ENCODE results near the gene ZNF891.
A peak's percentile ranks its signal among the peaks of the same experiment; 100 is the strongest.

ZNF891 gene

GRCh38 chr12:133135747-133136146 is 5.7 kb upstream of the ZNF891 start:
- no peak for DNase-seq (ENCODE audit: low read depth)
- TF ChIP-seq, protein P1, sequence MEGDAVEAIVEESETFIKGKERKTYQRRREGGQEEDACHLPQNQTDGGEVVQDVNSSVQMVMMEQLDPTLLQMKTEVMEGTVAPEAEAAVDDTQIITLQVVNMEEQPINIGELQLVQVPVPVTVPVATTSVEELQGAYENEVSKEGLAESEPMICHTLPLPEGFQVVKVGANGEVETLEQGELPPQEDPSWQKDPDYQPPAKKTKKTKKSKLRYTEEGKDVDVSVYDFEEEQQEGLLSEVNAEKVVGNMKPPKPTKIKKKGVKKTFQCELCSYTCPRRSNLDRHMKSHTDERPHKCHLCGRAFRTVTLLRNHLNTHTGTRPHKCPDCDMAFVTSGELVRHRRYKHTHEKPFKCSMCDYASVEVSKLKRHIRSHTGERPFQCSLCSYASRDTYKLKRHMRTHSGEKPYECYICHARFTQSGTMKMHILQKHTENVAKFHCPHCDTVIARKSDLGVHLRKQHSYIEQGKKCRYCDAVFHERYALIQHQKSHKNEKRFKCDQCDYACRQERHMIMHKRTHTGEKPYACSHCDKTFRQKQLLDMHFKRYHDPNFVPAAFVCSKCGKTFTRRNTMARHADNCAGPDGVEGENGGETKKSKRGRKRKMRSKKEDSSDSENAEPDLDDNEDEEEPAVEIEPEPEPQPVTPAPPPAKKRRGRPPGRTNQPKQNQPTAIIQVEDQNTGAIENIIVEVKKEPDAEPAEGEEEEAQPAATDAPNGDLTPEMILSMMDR (IDR thresholded peaks at IDR 0.05; ENCODE audit: low read depth, low read length, missing control alignments): no peak
- H3K4me3 ChIP-seq (ENCODE audit: low read depth, low read length): no peak overlapping the region

DNA sequence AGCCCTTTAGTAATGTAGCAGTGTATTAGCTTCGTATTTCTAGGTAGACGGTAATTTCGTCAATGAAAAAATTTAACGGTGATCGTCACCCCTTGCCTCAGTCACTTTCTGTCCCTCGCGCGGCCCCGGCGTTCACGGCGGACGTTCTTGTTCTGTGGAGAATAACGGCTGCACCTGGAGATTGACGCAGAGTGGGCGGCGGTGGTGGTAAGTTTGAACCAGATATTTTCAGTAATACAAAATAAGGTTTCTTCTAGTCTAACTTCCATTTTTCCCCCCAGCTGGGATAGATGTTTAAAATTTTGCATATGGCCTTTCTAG is 694 bp upstream of the ZNF891 start:
- H3K4me3 ChIP-seq (ENCODE audit: low read depth, low read length): peak overlapping the region; percentile 75
- TF ChIP-seq, protein P1 (IDR thresholded peaks at IDR 0.05; ENCODE audit: low read depth, low read length, missing control alignments): no peak

DNA sequence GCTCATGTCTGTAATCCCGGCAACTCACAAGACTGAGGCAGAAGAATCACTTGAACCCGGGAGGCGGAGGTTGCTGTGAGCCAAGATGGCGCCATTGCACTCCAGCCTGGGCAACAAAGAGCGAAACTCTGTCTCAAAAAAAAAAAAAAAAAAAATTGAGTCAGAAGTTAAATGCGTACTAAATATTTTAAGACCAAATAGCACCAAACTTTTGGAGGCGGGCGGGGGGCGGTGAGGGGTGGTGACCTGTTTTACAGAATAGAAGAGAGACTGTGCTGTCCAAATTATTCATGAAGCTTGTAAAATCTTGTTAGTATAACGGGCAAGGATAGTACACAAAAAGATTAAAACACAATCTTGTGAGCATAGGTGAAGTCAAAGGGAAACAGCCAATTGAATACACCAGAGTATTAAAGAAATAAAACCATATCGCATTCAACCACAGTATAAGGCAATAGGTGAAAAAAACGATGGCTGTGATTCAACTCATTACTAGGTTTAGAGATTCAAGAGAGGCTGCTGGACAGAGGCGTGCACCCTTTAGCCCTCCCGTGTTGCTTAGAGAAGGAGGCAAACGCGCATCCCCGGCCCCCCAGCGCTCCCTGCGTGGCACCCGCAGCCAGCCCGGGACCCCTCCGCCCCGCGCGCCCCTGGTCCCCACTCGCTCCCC is 571 bp downstream of the ZNF891 start:
- H3K4me3 ChIP-seq (ENCODE audit: low read depth, low read length): peak overlapping the region; percentile 75
- TF ChIP-seq, protein P1 (IDR thresholded peaks at IDR 0.05; ENCODE audit: low read depth, low read length, missing control alignments): no peak
- DNase-seq (ENCODE audit: low read depth): no peak

More for the DNA sequence above, 694 bp upstream of the ZNF891 start:
- DNase-seq (ENCODE audit: low read depth): no peak

DNA sequence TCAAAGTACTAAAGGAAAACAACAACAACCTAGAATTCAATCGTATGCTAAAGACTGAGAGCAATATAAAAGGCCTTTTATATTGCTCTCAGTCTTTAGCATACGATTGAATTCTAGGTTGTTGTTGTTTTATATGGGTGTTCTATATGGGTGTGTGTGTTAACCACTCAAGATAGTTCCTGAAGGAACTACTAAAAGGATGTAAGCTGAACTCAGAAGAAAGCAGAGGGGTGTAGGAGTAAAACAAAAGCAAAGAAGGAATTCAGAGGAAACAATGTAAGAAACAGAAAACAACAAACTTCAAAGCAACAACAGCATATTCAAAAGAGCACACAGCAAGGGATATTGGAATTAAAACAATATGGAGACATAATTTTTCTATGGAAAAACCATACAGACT is 5.4 kb downstream of the ZNF891 start:
- no peak overlapping the region for H3K4me3 ChIP-seq (ENCODE audit: low read depth, low read length)
- DNase-seq (ENCODE audit: low read depth): no peak
- TF ChIP-seq, protein P1 (IDR thresholded peaks at IDR 0.05; ENCODE audit: low read depth, low read length, missing control alignments): no peak

GRCh38 chr12:133120385-133121191 is 9.5 kb downstream of the ZNF891 start:
- no peak for DNase-seq (ENCODE audit: low read depth)

GRCh38 chr12:133108150-133108549 is 21.9 kb downstream of the ZNF891 start:
- no peak for DNase-seq (ENCODE audit: low read depth)
- TF ChIP-seq, protein P1 (IDR thresholded peaks at IDR 0.05; ENCODE audit: low read depth, low read length, missing control alignments): no peak
- H3K4me3 ChIP-seq (ENCODE audit: low read depth, low read length): no peak overlapping the region

More at GRCh38 chr12:133120385-133121191, 9.5 kb downstream of the ZNF891 start:
- TF ChIP-seq, protein P1 (IDR thresholded peaks at IDR 0.05; ENCODE audit: low read depth, low read length, missing control alignments): no peak
- no peak overlapping the region for H3K4me3 ChIP-seq (ENCODE audit: low read depth, low read length)
